ENCODE results near the gene PGAP6. TPM values are rescaled to one million over a fixed set of nuclear protein-coding genes. Genes with fewer than 3 reads are reported as not detected.

The PGAP6 gene
- total and polyA plus RNA-seq, 9 donors: 16.3 to 38.2 (median 29.0) TPM

- peaks cover 67% of the 10 kb centered on the region for H3K36me3 ChIP-seq (ENCODE audit: control insufficient read depth, insufficient read depth, low read length)
- no peaks in the 10 kb centered on the region for H3K9me3 ChIP-seq (replicated peaks; ENCODE audit: control insufficient read depth, low read depth, low read length)
- H3K27ac ChIP-seq (ENCODE audit: low read length): no peak overlapping the region
- DNase-seq: no peak
- H3K4me3 ChIP-seq (ENCODE audit: low read length): no peak overlapping the region
- peaks cover 26% of the 10 kb centered on the region for H3K4me1 ChIP-seq (ENCODE audit: control insufficient read depth, insufficient read depth, low read length)
- H3K27me3 ChIP-seq (ENCODE audit: control insufficient read depth, insufficient read depth, low read length): no peaks in the 10 kb centered on the region
- WGBS (ENCODE audit: insufficient coverage): 91% methylated on average over 18 of the region's 19 CpGs
Measured at GRCh38 chr16:372302-372983, 9.3 kb downstream of the PGAP6 start.

- peaks cover 26% of the 10 kb centered on the region for H3K4me1 ChIP-seq (ENCODE audit: control insufficient read depth, insufficient read depth, low read length)
- no peaks in the 10 kb centered on the region for H3K27me3 ChIP-seq (ENCODE audit: control insufficient read depth, insufficient read depth, low read length)
- peak; percentile 54 for DNase-seq
- no peaks in the 10 kb centered on the region for H3K9me3 ChIP-seq (replicated peaks; ENCODE audit: control insufficient read depth, low read depth, low read length)
- H3K4me3 ChIP-seq (ENCODE audit: low read length): no peak overlapping the region
- H3K27ac ChIP-seq (ENCODE audit: low read length): peak overlapping the region; percentile 91
- peaks cover 67% of the 10 kb centered on the region for H3K36me3 ChIP-seq (ENCODE audit: control insufficient read depth, insufficient read depth, low read length)
- 77% methylated on average over 23 of the region's 31 CpGs for WGBS (ENCODE audit: insufficient coverage)
Measured at GRCh38 chr16:371515-372301, 10.1 kb downstream of the PGAP6 start.

- DNase-seq: no peak
- Histone ChIP-seq H3K4me1 (ENCODE audit: control insufficient read depth, insufficient read depth, low read length) (peaks cover 26% of the 10 kb centered on the region), H3K27ac (ENCODE audit: low read length) (peak overlapping the region; percentile 91), H3K27me3 (ENCODE audit: control insufficient read depth, insufficient read depth, low read length) (no peaks in the 10 kb centered on the region), H3K9me3 (replicated peaks; ENCODE audit: control insufficient read depth, low read depth, low read length) (no peaks in the 10 kb centered on the region), H3K36me3 (ENCODE audit: control insufficient read depth, insufficient read depth, low read length) (peaks cover 65% of the 10 kb centered on the region), H3K4me3 (ENCODE audit: low read length) (peak overlapping the region; percentile 35)
- 60% methylated on average over 5 of the region's 10 CpGs for WGBS (ENCODE audit: insufficient coverage)
Measured at GRCh38 chr16:370979-371514, 10.7 kb downstream of the PGAP6 start.

- peaks cover 63% of the 10 kb centered on the region for H3K36me3 ChIP-seq (ENCODE audit: control insufficient read depth, insufficient read depth, low read length)
Measured at GRCh38 chr16:370443-370842, 11.3 kb downstream of the PGAP6 start, which contains the start of gene MRPL28. MRPL28 (minus strand) TSS chr16:370538; CDS start chr16:370218, 320 bp downstream.

GRCh38 chr16:369866-370436 lies 11.8 kb downstream of the PGAP6 start:
- Histone ChIP-seq H3K27me3 (ENCODE audit: control insufficient read depth, insufficient read depth, low read length) (no peaks in the 10 kb centered on the region), H3K36me3 (ENCODE audit: control insufficient read depth, insufficient read depth, low read length) (peaks cover 58% of the 10 kb centered on the region), H3K4me1 (ENCODE audit: control insufficient read depth, insufficient read depth, low read length) (peaks cover 26% of the 10 kb centered on the region), H3K9me3 (replicated peaks; ENCODE audit: control insufficient read depth, low read depth, low read length) (no peaks in the 10 kb centered on the region), H3K27ac (ENCODE audit: low read length) (no peak overlapping the region), H3K4me3 (ENCODE audit: low read length) (peak overlapping the region; percentile 35)
- no peak for DNase-seq
- WGBS (ENCODE audit: insufficient coverage): 8% methylated on average over 19 of the region's 44 CpGs

More at GRCh38 chr16:370443-370842, 11.3 kb downstream of the PGAP6 start, which contains the start of gene MRPL28:
- Histone ChIP-seq H3K9me3 (replicated peaks; ENCODE audit: control insufficient read depth, low read depth, low read length) (no peaks in the 10 kb centered on the region), H3K4me3 (ENCODE audit: low read length) (peak within 1 kb of the TSS; percentile 35), H3K4me1 (ENCODE audit: control insufficient read depth, insufficient read depth, low read length) (peaks cover 26% of the 10 kb centered on the region), H3K27me3 (ENCODE audit: control insufficient read depth, insufficient read depth, low read length) (no peaks in the 10 kb centered on the region), H3K27ac (ENCODE audit: low read length) (peak within 1 kb of the TSS; percentile 91)
- WGBS (ENCODE audit: insufficient coverage): 0% methylated on average over 16 of the region's 30 CpGs
- peak; percentile 98 for DNase-seq

- Histone ChIP-seq H3K27ac (ENCODE audit: low read length) (no peak overlapping the region), H3K36me3 (ENCODE audit: control insufficient read depth, insufficient read depth, low read length) (peaks cover 52% of the 10 kb centered on the region), H3K27me3 (ENCODE audit: control insufficient read depth, insufficient read depth, low read length) (peaks cover 5% of the 10 kb centered on the region), H3K4me1 (ENCODE audit: control insufficient read depth, insufficient read depth, low read length) (peaks cover 26% of the 10 kb centered on the region), H3K4me3 (ENCODE audit: low read length) (no peak overlapping the region), H3K9me3 (replicated peaks; ENCODE audit: control insufficient read depth, low read depth, low read length) (no peaks in the 10 kb centered on the region)
- DNase-seq: no peak
- 58% methylated on average over 20 of the region's 20 CpGs for WGBS (ENCODE audit: insufficient coverage)
Measured at GRCh38 chr16:369275-369865, 12.4 kb downstream of the PGAP6 start.

- H3K4me3 ChIP-seq (ENCODE audit: low read length): no peak overlapping the region
- peaks cover 46% of the 10 kb centered on the region for H3K36me3 ChIP-seq (ENCODE audit: control insufficient read depth, insufficient read depth, low read length)
- 91% methylated on average over 24 of the region's 29 CpGs for whole genome bisulfite sequencing (ENCODE audit: insufficient coverage)
- no peak for DNase-seq
- H3K4me1 ChIP-seq (ENCODE audit: control insufficient read depth, insufficient read depth, low read length): peaks cover 26% of the 10 kb centered on the region
- no peaks in the 10 kb centered on the region for H3K9me3 ChIP-seq (replicated peaks; ENCODE audit: control insufficient read depth, low read depth, low read length)
- no peak overlapping the region for H3K27ac ChIP-seq (ENCODE audit: low read length)
- H3K27me3 ChIP-seq (ENCODE audit: control insufficient read depth, insufficient read depth, low read length): peaks cover 7% of the 10 kb centered on the region
Measured at GRCh38 chr16:368388-369158, 13.2 kb downstream of the PGAP6 start.

GRCh38 chr16:367333-367903 lies 14.4 kb downstream of the PGAP6 start:
- 84% methylated on average over 16 of the region's 18 CpGs for WGBS (ENCODE audit: insufficient coverage)
- H3K27me3 ChIP-seq (ENCODE audit: control insufficient read depth, insufficient read depth, low read length): peaks cover 11% of the 10 kb centered on the region
- H3K4me3 ChIP-seq (ENCODE audit: low read length): no peak overlapping the region
- no peak for DNase-seq
- peaks cover 26% of the 10 kb centered on the region for H3K4me1 ChIP-seq (ENCODE audit: control insufficient read depth, insufficient read depth, low read length)
- no peaks in the 10 kb centered on the region for H3K9me3 ChIP-seq (replicated peaks; ENCODE audit: control insufficient read depth, low read depth, low read length)
- no peak overlapping the region for H3K27ac ChIP-seq (ENCODE audit: low read length)
- peaks cover 38% of the 10 kb centered on the region for H3K36me3 ChIP-seq (ENCODE audit: control insufficient read depth, insufficient read depth, low read length)

GRCh38 chr16:366476-366875 lies 15.3 kb downstream of the PGAP6 start:
- no CpG with 5 or more reads among the region's 10 CpGs for WGBS (ENCODE audit: insufficient coverage)

More at GRCh38 chr16:366476-366875, 15.3 kb downstream of the PGAP6 start:
- Histone ChIP-seq H3K9me3 (replicated peaks; ENCODE audit: control insufficient read depth, low read depth, low read length) (no peaks in the 10 kb centered on the region), H3K27ac (ENCODE audit: low read length) (no peak overlapping the region), H3K27me3 (ENCODE audit: control insufficient read depth, insufficient read depth, low read length) (peaks cover 11% of the 10 kb centered on the region), H3K4me3 (ENCODE audit: low read length) (no peak overlapping the region), H3K36me3 (ENCODE audit: control insufficient read depth, insufficient read depth, low read length) (peaks cover 32% of the 10 kb centered on the region), H3K4me1 (ENCODE audit: control insufficient read depth, insufficient read depth, low read length) (peaks cover 19% of the 10 kb centered on the region)
- DNase-seq: no peak
